ENCODE data around the gene MYPN. TPM values are rescaled to one million over a fixed set of nuclear protein-coding genes. Genes with fewer than 3 reads are reported as not detected.

MYPN gene
- total and polyA plus RNA-seq, 4 donors: 0.01 to 0.08 (median 0.03) TPM; not detected in 1

- no peak for TF ChIP-seq REST (IDR thresholded peaks at IDR 0.05)
- TF ChIP-seq FOXA2 (IDR thresholded peaks at IDR 0.05): no peak
- no peak for TF ChIP-seq HNF4A (conservative IDR thresholded peaks at IDR 0.05)
These were observed 87.4 kb downstream of the MYPN start (continued) for GRCh38 chr10:68196701-68197100.

- no peak overlapping the region for H3K4me3 ChIP-seq (ENCODE audit: low read depth in 1 of 3, low read length in 3 of 3)
- no peaks in the 10 kb centered on the region for H3K9me3 ChIP-seq (ENCODE audit: control insufficient read depth in 4 of 4, low read length in 3 of 4)
- H3K27me3 ChIP-seq (ENCODE audit: control insufficient read depth in 4 of 4, insufficient read depth in 4 of 4, low read length in 3 of 4): no peaks in the 10 kb centered on the region
- TF ChIP-seq JUND (IDR thresholded peaks at IDR 0.05) (no peak), HNF4G (IDR thresholded peaks at IDR 0.05) (no peak), TAF1 (conservative IDR thresholded peaks at IDR 0.05) (no peak), YY1 (IDR thresholded peaks at IDR 0.05) (no peak), REST (IDR thresholded peaks at IDR 0.05) (no peak), GABPA (IDR thresholded peaks at IDR 0.05 in 1 of 2, conservative IDR thresholded peaks at IDR 0.05 in 1 of 2) (no peak), CTCF (IDR thresholded peaks at IDR 0.05; ENCODE audit: low read depth, low read length, missing input control) (no peak), EGR1 (IDR thresholded peaks at IDR 0.05; ENCODE audit: low read depth in 2 of 2) (no peak), SP1 (IDR thresholded peaks at IDR 0.05) (no peak), RXRA (IDR thresholded peaks at IDR 0.05) (no peak), NR2F2 (IDR thresholded peaks at IDR 0.05) (no peak), RAD21 (IDR thresholded peaks at IDR 0.05) (no peak), ATF3 (IDR thresholded peaks at IDR 0.05) (no peak), MAX (IDR thresholded peaks at IDR 0.05) (no peak), ZBTB33 (IDR thresholded peaks at IDR 0.05) (no peak)
- DNase-seq (ENCODE audit: low spot score): no peak
- no peak overlapping the region for H3K27ac ChIP-seq (ENCODE audit: low read depth in 1 of 2, low read length in 2 of 2)
- H3K9ac ChIP-seq (ENCODE audit: low read depth in 1 of 2, low read length in 2 of 2): no peak overlapping the region
- no peaks in the 10 kb centered on the region for H3K4me1 ChIP-seq (ENCODE audit: control insufficient read depth in 4 of 4, insufficient read depth in 4 of 4, low read length in 3 of 4)
- WGBS: 47% methylated on average over 5 of the region's 5 CpGs
- no peaks in the 10 kb centered on the region for H3K36me3 ChIP-seq (ENCODE audit: control insufficient read depth in 4 of 4, insufficient read depth in 3 of 4, low read depth in 1 of 4, low read length in 3 of 4)
These were observed 93.7 kb downstream of the MYPN start for GRCh38 chr10:68202960-68203353.
